Activated T-cell treated with anti-CD3 and anti-CD28 coated beads, Interleukin-2, amount 50 U/mL, for 72 hours (primary cell): ENCODE measurements around the gene CCNY. TPM values are rescaled to one million over a fixed set of nuclear protein-coding genes. Genes with fewer than 3 reads are reported as not detected.

ENCODE experiments used
- ATAC-seq, 2 donors: fragments of 150-1000 bp; cut with Tn5 transposase; replicated peaks in 1 of 2; 2 replicates each; pipeline ENCODE4 v1.10.0; 2021; ENCODE audit warnings: moderate library complexity in 2 of 2, mild to moderate bottlenecking in 1 of 2
- DNase-seq, 2 donors: peaks; one replicate each; pipeline ENCODE4 v3.0.0; 2021 to 2022; ENCODE audit warnings: mixed read lengths in 1 of 2
- H3K27ac Mint-ChIP-seq: one replicate; pipeline ENCODE4 v1.8.0; 2022; ENCODE audit warnings: mild to moderate bottlenecking, moderate library complexity, mixed read lengths
- H3K27me3 Mint-ChIP-seq: one replicate; pipeline ENCODE4 v1.8.0; 2022; ENCODE audit warnings: low read depth, mixed read lengths
- H3K36me3 Mint-ChIP-seq, 2 donors: one replicate each; pipeline ENCODE4 v1.8.0; 2022; ENCODE audit warnings: mixed read lengths in 2 of 2, mild to moderate bottlenecking in 1 of 2; ENCODE audit not compliant: insufficient read depth in 2 of 2
- H3K4me1 Mint-ChIP-seq: one replicate; pipeline ENCODE4 v1.8.0; 2022; ENCODE audit warnings: low read depth, mixed read lengths
- H3K4me3 Mint-ChIP-seq, 2 donors: one replicate each; pipeline ENCODE4 v1.8.0; 2022; ENCODE audit warnings: mild to moderate bottlenecking in 2 of 2, mixed read lengths in 2 of 2, moderate library complexity in 2 of 2
- H3K9me3 Mint-ChIP-seq, 2 donors: one replicate each; pipeline ENCODE4 v1.8.0; 2022; ENCODE audit warnings: mixed read lengths in 2 of 2
- total RNA-seq, 2 donors: library from RNA; stranded (reverse); gene quantifications; one replicate each; pipeline ENCODE4 v1.2.3, GENCODE V29; 2022

CCNY gene
- total RNA-seq, 2 donors from 2014 or later = 54.1 to 78.6 TPM

GRCh38 chr10:35456784-35457183 lies 120.5 kb downstream of the CCNY start:
- H3K27ac Mint-ChIP-seq = no peak overlapping the region

GRCh38 chr10:35458500-35459448 lies 122.5 kb downstream of the CCNY start:
- H3K27ac Mint-ChIP-seq = no peak overlapping the region
- H3K9me3 Mint-ChIP-seq = no peaks in the 10 kb centered on the region
- H3K36me3 Mint-ChIP-seq = no peaks in the 10 kb centered on the region
- H3K27me3 Mint-ChIP-seq = no peaks in the 10 kb centered on the region
- H3K4me3 Mint-ChIP-seq = peak overlapping the region; percentile 7 to 42
- peaks cover 90% of the 10 kb centered on the region for H3K4me1 Mint-ChIP-seq
- DNase-seq (no peak), ATAC-seq (no peak)

More at GRCh38 chr10:35456784-35457183, 120.5 kb downstream of the CCNY start:
- no peaks in the 10 kb centered on the region for H3K9me3 Mint-ChIP-seq
- peaks cover 80% of the 10 kb centered on the region for H3K4me1 Mint-ChIP-seq
- H3K36me3 Mint-ChIP-seq = no peaks in the 10 kb centered on the region
- no peaks in the 10 kb centered on the region for H3K27me3 Mint-ChIP-seq
- DNase-seq = no peak
- ATAC-seq = no peak
- no peak overlapping the region for H3K4me3 Mint-ChIP-seq

DNA sequence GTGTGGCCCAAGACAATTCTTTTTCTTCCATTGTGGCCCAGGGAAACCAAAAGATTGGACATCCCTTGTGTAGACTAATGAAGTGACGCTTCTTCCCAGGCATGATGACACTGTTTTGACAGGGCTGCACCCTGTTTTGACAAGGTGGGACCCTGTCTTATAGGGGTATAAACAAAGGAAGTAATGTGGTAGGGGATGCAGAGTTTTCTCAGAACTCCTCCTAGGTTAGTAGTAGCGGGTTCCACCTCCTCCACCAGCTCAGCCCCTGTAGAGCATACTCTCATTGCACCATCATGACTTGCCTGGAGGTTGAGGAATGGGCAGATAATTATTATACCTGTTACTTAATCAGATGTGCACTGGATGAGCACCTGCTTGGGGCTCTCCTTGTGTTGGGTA lies 123.1 kb downstream of the CCNY start:
- H3K27ac Mint-ChIP-seq = peak overlapping the region; percentile 20
- no peaks in the 10 kb centered on the region for H3K9me3 Mint-ChIP-seq
- H3K27me3 Mint-ChIP-seq = no peaks in the 10 kb centered on the region
- peak overlapping the region; percentile 7 to 42 for H3K4me3 Mint-ChIP-seq
- peak; percentile 24 to 55 for ATAC-seq
- no peaks in the 10 kb centered on the region for H3K36me3 Mint-ChIP-seq
- peaks cover 83% of the 10 kb centered on the region for H3K4me1 Mint-ChIP-seq
- DNase-seq = no peak

- Mint-ChIP-seq H3K27me3 (no peaks in the 10 kb centered on the region), H3K27ac (peak overlapping the region; percentile 10), H3K36me3 (no peaks in the 10 kb centered on the region), H3K4me1 (peaks cover 71% of the 10 kb centered on the region), H3K4me3 (no peak overlapping the region), H3K9me3 (no peaks in the 10 kb centered on the region)
- DNase-seq (no peak), ATAC-seq (no peak)
Measured at GRCh38 chr10:35460852-35461460, 124.6 kb downstream of the CCNY start.

DNA sequence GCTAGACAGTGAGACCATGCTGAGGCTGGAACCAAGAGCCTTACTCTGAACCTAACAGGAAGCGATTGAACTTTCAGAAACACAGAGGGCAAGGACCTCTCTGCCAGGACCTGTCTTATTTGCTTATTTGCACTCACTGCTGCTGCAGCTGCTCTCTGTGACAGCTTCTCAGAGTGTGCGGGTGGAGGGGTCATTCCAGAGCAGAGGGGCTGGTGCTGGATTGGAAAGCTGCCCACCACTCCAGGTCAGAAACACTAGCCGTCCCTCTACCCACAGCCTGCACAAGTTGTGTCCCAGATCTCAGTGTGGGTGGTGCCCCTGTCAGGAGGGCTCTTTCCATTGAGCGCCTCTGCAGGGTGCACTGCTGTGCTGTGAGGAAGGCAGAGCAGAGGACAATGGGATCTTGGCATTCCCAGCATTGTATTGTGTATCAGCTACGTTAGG lies 126.2 kb downstream of the CCNY start:
- no peaks in the 10 kb centered on the region for H3K36me3 Mint-ChIP-seq
- peaks cover 60% of the 10 kb centered on the region for H3K4me1 Mint-ChIP-seq
- ATAC-seq (peak in 1 of 2 donors; percentile 36), DNase-seq (no peak)
- peak overlapping the region in 1 of 2 donors; percentile 5 for H3K4me3 Mint-ChIP-seq
- H3K27me3 Mint-ChIP-seq = no peaks in the 10 kb centered on the region
- H3K9me3 Mint-ChIP-seq = no peaks in the 10 kb centered on the region
- H3K27ac Mint-ChIP-seq = no peak overlapping the region

DNA sequence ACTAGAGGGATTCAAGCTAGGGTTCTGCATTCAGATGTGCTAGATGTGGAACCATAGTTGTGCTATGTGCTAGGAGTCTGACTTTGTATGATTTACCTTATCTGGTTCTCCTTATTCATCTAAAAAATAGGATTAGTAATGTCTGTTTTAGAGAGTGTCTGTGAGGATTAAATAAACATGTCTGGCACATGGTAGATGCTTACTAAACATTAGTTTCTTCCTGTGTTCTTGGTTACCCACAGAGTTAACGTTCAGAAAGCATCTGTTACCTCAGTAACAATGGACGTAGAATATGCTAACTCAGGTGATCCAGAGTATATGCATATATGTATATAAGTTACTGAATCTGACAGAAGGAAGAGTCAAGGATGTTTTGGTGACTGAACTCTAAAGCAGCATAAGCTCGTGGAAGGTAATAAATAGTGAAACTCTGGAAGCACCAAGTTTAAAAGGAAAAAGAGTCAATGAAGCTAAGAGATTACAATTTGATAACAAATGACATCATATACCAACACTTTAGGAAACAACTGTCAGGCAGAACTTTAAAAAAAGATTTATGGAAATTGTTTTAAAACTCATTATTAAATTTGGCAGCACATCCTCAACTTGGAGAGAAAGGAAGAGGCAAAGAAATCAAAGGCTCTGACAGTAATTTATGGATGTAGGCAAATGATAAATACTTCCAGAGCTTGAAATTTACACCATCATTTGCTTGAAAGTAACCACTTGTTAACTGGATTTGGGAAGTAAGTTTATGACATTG lies 127.0 kb downstream of the CCNY start:
- ATAC-seq = peak; percentile 20 to 41
- Mint-ChIP-seq H3K9me3 (no peaks in the 10 kb centered on the region), H3K27ac (peak overlapping the region; percentile 74)

DNA sequence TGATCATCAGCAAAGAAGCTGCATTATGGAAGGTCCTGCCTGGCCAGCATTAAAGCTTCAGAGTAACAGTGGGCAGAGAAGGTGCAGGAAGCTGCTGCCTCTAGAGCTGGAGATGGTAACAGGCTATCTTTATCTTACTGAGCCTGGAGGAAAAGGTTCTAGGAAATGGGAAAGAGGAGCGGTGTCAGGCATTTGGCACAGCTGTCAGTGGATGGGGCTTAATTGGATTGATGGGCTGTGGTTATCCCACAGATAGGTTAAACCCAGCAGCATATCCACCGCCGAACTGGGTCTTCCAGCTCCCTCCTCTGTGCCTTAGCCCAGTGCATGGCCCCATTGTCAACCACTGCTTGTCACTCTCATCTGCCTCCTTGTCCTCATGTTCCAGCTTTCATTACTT lies 127.6 kb downstream of the CCNY start:
- Mint-ChIP-seq H3K4me3 (no peak overlapping the region), H3K9me3 (no peaks in the 10 kb centered on the region), H3K36me3 (no peaks in the 10 kb centered on the region), H3K27me3 (no peaks in the 10 kb centered on the region), H3K27ac (no peak overlapping the region), H3K4me1 (peaks cover 53% of the 10 kb centered on the region)
- no peak for DNase-seq
- ATAC-seq = no peak

More for the DNA sequence above, 127.0 kb downstream of the CCNY start:
- Mint-ChIP-seq H3K27me3 (no peaks in the 10 kb centered on the region), H3K4me1 (peaks cover 53% of the 10 kb centered on the region), H3K36me3 (no peaks in the 10 kb centered on the region), H3K4me3 (peak overlapping the region in 1 of 2 donors; percentile 5)
- no peak for DNase-seq

DNA sequence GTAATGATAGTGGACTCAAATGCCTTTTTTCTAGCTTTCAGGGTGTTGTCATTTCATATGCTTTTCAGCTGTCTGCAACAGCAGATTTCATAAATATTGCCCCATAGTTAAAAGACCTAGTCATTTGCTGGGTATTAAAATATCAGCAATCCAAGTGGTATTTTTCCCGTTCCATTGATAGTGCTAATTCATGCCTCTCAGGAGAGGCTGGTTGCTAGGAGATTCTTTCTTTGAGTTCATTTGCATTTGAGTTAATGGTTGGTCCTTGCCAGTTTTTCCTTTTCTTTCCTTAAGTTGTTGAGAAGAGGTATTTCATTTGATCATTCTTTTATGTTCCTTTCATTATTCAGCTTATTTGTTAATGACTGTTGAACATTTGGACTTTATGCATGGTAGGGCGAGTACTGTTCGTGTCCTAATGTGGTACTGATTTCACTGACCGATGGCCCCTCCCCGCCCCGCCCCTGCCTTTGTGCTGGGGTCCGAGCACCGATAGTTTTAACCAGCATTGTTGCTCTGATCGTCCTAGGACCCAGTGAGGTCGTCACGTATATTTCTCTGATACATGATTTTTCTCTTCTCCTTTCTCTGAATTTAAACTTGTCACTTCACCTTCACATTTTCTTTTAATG lies 128.6 kb downstream of the CCNY start:
- Mint-ChIP-seq H3K27ac (no peak overlapping the region), H3K36me3 (no peaks in the 10 kb centered on the region), H3K9me3 (no peaks in the 10 kb centered on the region), H3K4me3 (no peak overlapping the region), H3K4me1 (peaks cover 53% of the 10 kb centered on the region), H3K27me3 (no peaks in the 10 kb centered on the region)
- DNase-seq = no peak
- no peak for ATAC-seq

- Mint-ChIP-seq H3K9me3 (no peaks in the 10 kb centered on the region), H3K27me3 (no peaks in the 10 kb centered on the region), H3K4me1 (peaks cover 53% of the 10 kb centered on the region), H3K27ac (no peak overlapping the region), H3K4me3 (no peak overlapping the region), H3K36me3 (no peaks in the 10 kb centered on the region)
- no peak for ATAC-seq
- DNase-seq = no peak
Measured at GRCh38 chr10:35465673-35466072, 129.4 kb downstream of the CCNY start.

DNA sequence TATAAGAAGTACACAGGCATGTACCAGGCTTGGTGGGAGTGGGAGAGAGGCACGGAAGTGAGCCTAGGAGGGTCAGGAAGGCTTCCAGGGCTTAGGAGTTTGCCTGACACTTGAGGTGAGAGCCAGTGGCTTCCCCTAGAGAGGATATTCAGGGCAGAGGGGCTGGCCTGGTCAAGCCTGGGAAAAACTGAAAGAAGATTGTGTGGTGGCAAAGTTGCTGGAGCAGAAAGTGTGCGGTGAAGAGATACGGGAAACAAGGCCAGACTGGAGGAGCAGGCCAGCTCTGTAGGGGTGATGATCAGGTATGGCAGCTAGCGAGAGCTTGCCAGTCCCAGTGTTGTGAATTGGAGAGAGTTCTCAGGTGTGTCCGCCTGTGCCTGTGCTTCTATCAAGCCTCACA lies 129.9 kb downstream of the CCNY start:
- H3K27me3 Mint-ChIP-seq = no peaks in the 10 kb centered on the region
- ATAC-seq (no peak), DNase-seq (no peak)
- no peak overlapping the region for H3K27ac Mint-ChIP-seq
- no peak overlapping the region for H3K4me3 Mint-ChIP-seq
- no peaks in the 10 kb centered on the region for H3K36me3 Mint-ChIP-seq
- H3K4me1 Mint-ChIP-seq = peaks cover 53% of the 10 kb centered on the region
- H3K9me3 Mint-ChIP-seq = no peaks in the 10 kb centered on the region

- H3K36me3 Mint-ChIP-seq = no peaks in the 10 kb centered on the region
- DNase-seq (no peak), ATAC-seq (no peak)
- peaks cover 50% of the 10 kb centered on the region for H3K4me1 Mint-ChIP-seq
- H3K4me3 Mint-ChIP-seq = no peak overlapping the region
- no peaks in the 10 kb centered on the region for H3K27me3 Mint-ChIP-seq
- no peak overlapping the region for H3K27ac Mint-ChIP-seq
- no peaks in the 10 kb centered on the region for H3K9me3 Mint-ChIP-seq
Measured at GRCh38 chr10:35466661-35467060, 130.4 kb downstream of the CCNY start.

- Mint-ChIP-seq H3K4me3 (no peak overlapping the region), H3K27me3 (no peaks in the 10 kb centered on the region)
Measured at GRCh38 chr10:35467186-35467585, 130.9 kb downstream of the CCNY start.

More at GRCh38 chr10:35467186-35467585, 130.9 kb downstream of the CCNY start:
- no peaks in the 10 kb centered on the region for H3K36me3 Mint-ChIP-seq
- ATAC-seq = no peak
- H3K27ac Mint-ChIP-seq = no peak overlapping the region
- no peak for DNase-seq
- no peaks in the 10 kb centered on the region for H3K9me3 Mint-ChIP-seq
- H3K4me1 Mint-ChIP-seq = peaks cover 45% of the 10 kb centered on the region
